ENCODE results near the gene WDR6. TPM values are rescaled to one million over a fixed set of nuclear protein-coding genes. Genes with fewer than 3 reads are reported as not detected.

WDR6 gene
- polyA plus RNA-seq, 2 of the 4 experiments (the other 2 are of a cell fraction), result 64.2 to 99.6 TPM

GRCh38 chr3:48989796-48990635, 17.2 kb upstream of the WDR6 start, which contains the start of gene P4HTM (continued):
- TF ChIP-seq NFE2L2 (conservative IDR thresholded peaks at IDR 0.05; ENCODE audit: low read length) (no peak), RFX5 (IDR thresholded peaks at IDR 0.05) (no peak)

- POLR2A ChIA-PET, result interaction anchor here (1.2 kb wide), 2 partner anchors 16 to 39 kb away, joined by 3 read pairs; partner anchors contain the start of genes IMPDH2 and WDR6
- DNase-seq (ENCODE audit: low read depth in 1 of 2, low spot score in 1 of 2) (peak in 1 of 2 experiments; percentile 44), ATAC-seq (peak; percentile 49 to 62), FAIRE-seq (no peak)
- Histone ChIP-seq H3K4me2 (peak overlapping the region; percentile 79), H3K4me1 (peaks cover 25% of the 10 kb centered on the region), H3K4me3 (peak overlapping the region; percentile 92), H3K27ac (peak overlapping the region; percentile 93 to 97), H3K9me3 (no peaks in the 10 kb centered on the region)
- TF ChIP-seq TFCP2L1 (CRISPR knock-in tag; IDR thresholded peaks at IDR 0.05) (no peak), MAX (IDR thresholded peaks at IDR 0.05) (peak; percentile 57), MAFK (IDR thresholded peaks at IDR 0.05; ENCODE audit: partially characterized antibody) (no peak), NR3C1 (IDR thresholded peaks at IDR 0.05) (no peak), RNF2 (IDR thresholded peaks at IDR 0.05; ENCODE audit: borderline replicate concordance, low read depth) (no peak), KDM5A (IDR thresholded peaks at IDR 0.05) (peak; percentile 68), NPAS2 (CRISPR knock-in tag; IDR thresholded peaks at IDR 0.05; ENCODE audit: borderline replicate concordance) (no peak), CHD4 (IDR thresholded peaks at IDR 0.05; ENCODE audit: borderline replicate concordance) (no peak)
- TF ChIP-seq, protein P1, sequence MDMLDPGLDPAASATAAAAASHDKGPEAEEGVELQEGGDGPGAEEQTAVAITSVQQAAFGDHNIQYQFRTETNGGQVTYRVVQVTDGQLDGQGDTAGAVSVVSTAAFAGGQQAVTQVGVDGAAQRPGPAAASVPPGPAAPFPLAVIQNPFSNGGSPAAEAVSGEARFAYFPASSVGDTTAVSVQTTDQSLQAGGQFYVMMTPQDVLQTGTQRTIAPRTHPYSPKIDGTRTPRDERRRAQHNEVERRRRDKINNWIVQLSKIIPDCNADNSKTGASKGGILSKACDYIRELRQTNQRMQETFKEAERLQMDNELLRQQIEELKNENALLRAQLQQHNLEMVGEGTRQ (IDR thresholded peaks at IDR 0.05), result peak; percentile 87
- CTCF ChIA-PET, result interaction anchor here (16.7 kb wide), 1 partner anchor 21 kb away, joined by 385 read pairs; the partner anchor contains the start of genes DALRD3, NDUFAF3 and WDR6
- WGBS (ENCODE audit: missing lambda C conversion rate), result 10% methylated on average over 8 of the region's 40 CpGs
These were observed 16.3 kb upstream of the WDR6 start for GRCh38 chr3:48990636-48991469.

GRCh38 chr3:48991851-48992545, 15.2 kb upstream of the WDR6 start:
- POLR2A ChIA-PET, result interaction anchor here (1.0 to 1.2 kb wide), 2 partner anchors 15 to 37 kb away, joined by 3 to 4 read pairs; partner anchors contain the start of genes IMPDH2 and WDR6
- TF ChIP-seq HOXA7 (CRISPR knock-in tag; IDR thresholded peaks at IDR 0.05), result no peak
- no peak for TF ChIP-seq BHLHE40 (IDR thresholded peaks at IDR 0.05; ENCODE audit: low read depth, low read length)
- TF ChIP-seq CEBPB (IDR thresholded peaks at IDR 0.05), result no peak
- TF ChIP-seq POLR2AphosphoS2 (conservative IDR thresholded peaks at IDR 0.05; ENCODE audit: low read length), result no peak
- TF ChIP-seq, protein P2, sequence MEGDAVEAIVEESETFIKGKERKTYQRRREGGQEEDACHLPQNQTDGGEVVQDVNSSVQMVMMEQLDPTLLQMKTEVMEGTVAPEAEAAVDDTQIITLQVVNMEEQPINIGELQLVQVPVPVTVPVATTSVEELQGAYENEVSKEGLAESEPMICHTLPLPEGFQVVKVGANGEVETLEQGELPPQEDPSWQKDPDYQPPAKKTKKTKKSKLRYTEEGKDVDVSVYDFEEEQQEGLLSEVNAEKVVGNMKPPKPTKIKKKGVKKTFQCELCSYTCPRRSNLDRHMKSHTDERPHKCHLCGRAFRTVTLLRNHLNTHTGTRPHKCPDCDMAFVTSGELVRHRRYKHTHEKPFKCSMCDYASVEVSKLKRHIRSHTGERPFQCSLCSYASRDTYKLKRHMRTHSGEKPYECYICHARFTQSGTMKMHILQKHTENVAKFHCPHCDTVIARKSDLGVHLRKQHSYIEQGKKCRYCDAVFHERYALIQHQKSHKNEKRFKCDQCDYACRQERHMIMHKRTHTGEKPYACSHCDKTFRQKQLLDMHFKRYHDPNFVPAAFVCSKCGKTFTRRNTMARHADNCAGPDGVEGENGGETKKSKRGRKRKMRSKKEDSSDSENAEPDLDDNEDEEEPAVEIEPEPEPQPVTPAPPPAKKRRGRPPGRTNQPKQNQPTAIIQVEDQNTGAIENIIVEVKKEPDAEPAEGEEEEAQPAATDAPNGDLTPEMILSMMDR (IDR thresholded peaks at IDR 0.05), result no peak
- TF ChIP-seq ZNF302 (CRISPR knock-in tag; IDR thresholded peaks at IDR 0.05), result no peak
- no peak for TF ChIP-seq FOSL2 (IDR thresholded peaks at IDR 0.05)
- no peak for TF ChIP-seq FOSL2 (CRISPR knock-in tag; IDR thresholded peaks at IDR 0.05)
- no peak for TF ChIP-seq POLR2A (IDR thresholded peaks at IDR 0.05; ENCODE audit: low read length)
- TF ChIP-seq, protein P1 (IDR thresholded peaks at IDR 0.05), result no peak
- TF ChIP-seq RCOR1 (IDR thresholded peaks at IDR 0.05; ENCODE audit: low read depth, low read length), result no peak
- no peak for TF ChIP-seq PHF8 (IDR thresholded peaks at IDR 0.05; ENCODE audit: borderline replicate concordance, low read depth)
- H3K4me1 ChIP-seq, result peaks cover 25% of the 10 kb centered on the region
- DNase-seq (ENCODE audit: low read depth in 1 of 2, low spot score in 1 of 2) (no peak), FAIRE-seq (no peak), ATAC-seq (no peak)
- WGBS (ENCODE audit: missing lambda C conversion rate), result 79% methylated on average over 5 of the region's 5 CpGs
- CTCF ChIA-PET, result interaction anchor here (16.7 kb wide), 1 partner anchor 20 kb away, joined by 385 read pairs; the partner anchor contains the start of genes DALRD3, NDUFAF3 and WDR6
- peak overlapping the region in 1 of 2 experiments; percentile 97; a peak in 2 of 6 replicates for H3K27ac ChIP-seq
- H3K4me2 ChIP-seq, result peak overlapping the region; percentile 79
- H3K9me3 ChIP-seq, result no peaks in the 10 kb centered on the region
- H3K4me3 ChIP-seq, result no peak overlapping the region
